ENCODE measurements around the gene RXFP3. TPM values are rescaled to one million over a fixed set of nuclear protein-coding genes. Genes with fewer than 3 reads are reported as not detected.

RXFP3 gene
- total RNA-seq, 1 donor from 2014 or later, result not detected

GRCh38 chr5:33891788-33892619, 44.2 kb upstream of the RXFP3 start, which contains the start of gene ADAMTS12:
TSS of gene ADAMTS12 (minus strand) at chr5:33891990. CDS start at chr5:33891856, 134 bp downstream.
- Histone ChIP-seq H3K27me3 (ENCODE audit: low read depth) (peaks cover 22% of the 10 kb centered on the region), H3K4me1 (no peaks in the 10 kb centered on the region), H3K36me3 (no peaks in the 10 kb centered on the region), H3K4me3 (peak within 1 kb of the TSS; percentile 52), H3K9me3 (no peaks in the 10 kb centered on the region), H3K27ac (no peak within 1 kb of the TSS)
- intact Hi-C loops (cut with DNase I), result no loop called here
- no peak for TF ChIP-seq CTCF (IDR thresholded peaks at IDR 0.05)
- ATAC-seq, result peak; percentile 55 to 62
- no peak for DNase-seq

GRCh38 chr5:33892620-33893137, 43.5 kb upstream of the RXFP3 start:
- no peaks in the 10 kb centered on the region for H3K4me1 ChIP-seq
- DNase-seq (no peak), ATAC-seq (peak; percentile 17 to 49)
- no peaks in the 10 kb centered on the region for H3K9me3 ChIP-seq
- TF ChIP-seq CTCF (IDR thresholded peaks at IDR 0.05), result no peak
- intact Hi-C loops (cut with DNase I), result no loop called here
- no peaks in the 10 kb centered on the region for H3K36me3 ChIP-seq
- peak overlapping the region; percentile 52 for H3K4me3 ChIP-seq
- H3K27me3 ChIP-seq (ENCODE audit: low read depth), result peaks cover 22% of the 10 kb centered on the region
- no peak overlapping the region for H3K27ac ChIP-seq

GRCh38 chr5:33894566-33894965, 41.6 kb upstream of the RXFP3 start:
- Histone ChIP-seq H3K4me3 (no peak overlapping the region), H3K36me3 (no peaks in the 10 kb centered on the region), H3K4me1 (no peaks in the 10 kb centered on the region), H3K9me3 (no peaks in the 10 kb centered on the region), H3K27me3 (ENCODE audit: low read depth) (peaks cover 16% of the 10 kb centered on the region), H3K27ac (no peak overlapping the region)
- no peak for DNase-seq
- intact Hi-C loops (cut with DNase I), result no loop called here
- no peak for ATAC-seq
- no peak for TF ChIP-seq CTCF (IDR thresholded peaks at IDR 0.05)

GRCh38 chr5:33901156-33901555, 35.0 kb upstream of the RXFP3 start:
- TF ChIP-seq CTCF (IDR thresholded peaks at IDR 0.05), result no peak
- Histone ChIP-seq H3K4me1 (no peaks in the 10 kb centered on the region), H3K27ac (no peak overlapping the region), H3K9me3 (peaks cover 9% of the 10 kb centered on the region), H3K27me3 (ENCODE audit: low read depth) (peaks cover 3% of the 10 kb centered on the region), H3K36me3 (no peaks in the 10 kb centered on the region), H3K4me3 (no peak overlapping the region)
- intact Hi-C loops (cut with DNase I), result no loop called here
- DNase-seq, result no peak
- ATAC-seq, result no peak

GRCh38 chr5:33903118-33903517, 33.1 kb upstream of the RXFP3 start:
- peaks cover 25% of the 10 kb centered on the region for H3K9me3 ChIP-seq
- no peak for TF ChIP-seq CTCF (IDR thresholded peaks at IDR 0.05)
- ATAC-seq, result no peak
- no peaks in the 10 kb centered on the region for H3K4me1 ChIP-seq
- peaks cover 3% of the 10 kb centered on the region for H3K27me3 ChIP-seq (ENCODE audit: low read depth)
- H3K27ac ChIP-seq, result no peak overlapping the region
- H3K4me3 ChIP-seq, result no peak overlapping the region
- no peaks in the 10 kb centered on the region for H3K36me3 ChIP-seq
- DNase-seq, result no peak
- intact Hi-C loops (cut with DNase I), result no loop called here
